B cell (primary cell): Measurements from ENCODE around the gene RTN4RL1. TPM values are rescaled to one million over a fixed set of nuclear protein-coding genes. Genes with fewer than 3 reads are reported as not detected.

Experiments used
- ATAC-seq: fragments of 200-7000 bp; cut with Tn5 transposase; one replicate; pipeline ENCODE4 v1.10.0; 2021; ENCODE audit warnings: low read depth, mild to moderate bottlenecking, moderate number of reproducible peaks, moderate library complexity
- CTCF ChIA-PET: fragments of 350-600 bp; sonication (Branson Sonifier 250); formaldehyde crosslinking; loops from one replicate; lab custom pipeline; 2021; ENCODE audit warnings: antibody characterized with exemption, inconsistent platforms; lab: Charles Lee
- POLR2A ChIA-PET: fragments of 350-600 bp; sonication (Branson Sonifier 250); formaldehyde crosslinking; loops from one replicate; lab custom pipeline; 2021; ENCODE audit warnings: antibody characterized with exemption; lab: Charles Lee
- DNase-seq: peaks from one replicate; pipeline ENCODE4 v3.0.0; 2013
- H2AFZ ChIP-seq: 2 replicates; pipeline ENCODE4 v1.6.1; 2012; ENCODE audit warnings: mild to moderate bottlenecking, low read depth, low read length; ENCODE audit not compliant: insufficient read depth, poor library complexity, severe bottlenecking
- H3K27ac ChIP-seq, 2 donors: 1 replicate in 1 of 2; 2 replicates in 1 of 2; pipeline ENCODE4 v1.5.1; 2012 to 2013; ENCODE audit warnings: low read length in 2 of 2, mild to moderate bottlenecking in 2 of 2, moderate library complexity in 1 of 2
- H3K27me3 ChIP-seq, 4 experiments: fragments of 200-600 bp in 1 of 4; sonication (generic) in 1 of 4; replicated peaks in 1 of 4; 1 replicate in 2 of 4; 2 replicates in 2 of 4; pipeline versions ENCODE4 v1.6.1 to v1.7.0; 2013 to 2016; ENCODE audit warnings: low read length in 3 of 4, mild to moderate bottlenecking in 2 of 4, mixed read lengths in 1 of 4, moderate library complexity in 1 of 4; ENCODE audit not compliant: insufficient read depth in 4 of 4, control insufficient read depth in 3 of 4; ENCODE audit errors: control extremely low read depth in 1 of 4
- H3K36me3 ChIP-seq, 2 experiments: replicated peaks in 1 of 2; 1 replicate in 1 of 2; 2 replicates in 1 of 2; pipeline versions ENCODE4 v1.6.1 to v1.7.1; 2013; ENCODE audit warnings: low read length in 1 of 2; ENCODE audit not compliant: insufficient read depth in 2 of 2, control insufficient read depth in 1 of 2; ENCODE audit errors: control extremely low read depth in 1 of 2, extremely low read depth in 1 of 2
- H3K4me1 ChIP-seq, 2 donors: fragments of 200-600 bp in 1 of 2; sonication (generic) in 1 of 2; 1 replicate in 1 of 2; 2 replicates in 1 of 2; pipeline versions ENCODE4 v1.5.1 to v1.6.1; 2013 to 2017; ENCODE audit warnings: low read length in 2 of 2; ENCODE audit not compliant: control insufficient read depth in 2 of 2, insufficient read depth in 2 of 2
- H3K4me2 ChIP-seq: replicated peaks from 2 replicates; pipeline ENCODE3; 2012; ENCODE audit warnings: mild to moderate bottlenecking, low read depth, low read length; ENCODE audit not compliant: poor library complexity, severe bottlenecking
- H3K4me3 ChIP-seq, 5 experiments: fragments of 200-600 bp in 1 of 5; sonication (generic) in 1 of 5; 1 replicate in 3 of 5; 2 replicates in 2 of 5; pipeline versions ENCODE4 v1.5.1 to v1.7.0; 2011 to 2016; ENCODE audit warnings: low read length in 4 of 5, mild to moderate bottlenecking in 4 of 5, low read depth in 2 of 5, control low read depth in 1 of 5, moderate library complexity in 1 of 5; ENCODE audit not compliant: insufficient read depth in 1 of 5; ENCODE audit errors: control extremely low read depth in 1 of 5, extremely low read depth in 1 of 5
- H3K79me2 ChIP-seq: fragments of 200-600 bp; sonication (generic); one replicate; pipeline ENCODE4 v1.6.0; 2016; ENCODE audit warnings: low read length; ENCODE audit not compliant: control insufficient read depth, insufficient read depth
- H3K9ac ChIP-seq: fragments of 200-600 bp; sonication (generic); 2 replicates; pipeline ENCODE4 v1.6.1; 2017; ENCODE audit warnings: mild to moderate bottlenecking, low read length, moderate library complexity
- H3K9me3 ChIP-seq, 3 donors: one replicate each; pipeline versions ENCODE4 v1.6.1 to v1.7.1; 2013; ENCODE audit warnings: low read length in 2 of 3; ENCODE audit not compliant: control insufficient read depth in 2 of 3, insufficient read depth in 1 of 3; ENCODE audit errors: control extremely low read depth in 1 of 3
- H4K20me1 ChIP-seq: 2 replicates; pipeline ENCODE4 v1.6.0; 2012; ENCODE audit warnings: mild to moderate bottlenecking, low read length; ENCODE audit not compliant: insufficient read depth, control insufficient read depth, poor library complexity, severe bottlenecking
- H3K27ac Mint-ChIP-seq: one replicate; pipeline ENCODE4 v1.8.0; 2021; ENCODE audit warnings: mixed read lengths
- H3K27me3 Mint-ChIP-seq: one replicate; pipeline ENCODE4 v1.8.0; 2021; ENCODE audit warnings: mixed read lengths
- H3K4me1 Mint-ChIP-seq: one replicate; pipeline ENCODE4 v1.8.0; 2021; ENCODE audit warnings: mixed read lengths
- H3K4me3 Mint-ChIP-seq: one replicate; pipeline ENCODE4 v1.8.0; 2021; ENCODE audit warnings: mixed read lengths
- H3K9me3 Mint-ChIP-seq: one replicate; pipeline ENCODE4 v1.8.0; 2022; ENCODE audit warnings: mixed read lengths; ENCODE audit not compliant: insufficient read depth
- EZH2 ChIP-seq: IDR thresholded peaks from 2 replicates; pipeline ENCODE4 v1.6.1; 2012; ENCODE audit warnings: borderline replicate concordance, low read depth, mild to moderate bottlenecking, moderate library complexity, low read length; ENCODE audit not compliant: insufficient read depth, poor library complexity, severe bottlenecking
- WGBS: methylation state at CpG from one replicate; pipeline ENCODE4 v1.1.5; 2013; ENCODE audit warnings: missing lambda C conversion rate; ENCODE audit not compliant: insufficient coverage; 5-methylcytosine and 5-hydroxymethylcytosine counted together
- intact Hi-C: fragments of 100-400 bp; cut with micrococcal nuclease; formaldehyde crosslinking; loops from one replicate; pipeline ENCODE4 v1.10.0; 2022
- polyA plus RNA-seq: library from polyadenylated mRNA; depleted of rRNA; stranded (reverse); fragments of >200 nt; gene quantifications from 2 replicates; pipeline ENCODE4 v1.2.3, GENCODE V29; 2012
- total RNA-seq, 2 donors: library from RNA; stranded (reverse); fragments of 120-200 nt in 1 of 2; gene quantifications; 1 replicate in 1 of 2; 2 replicates in 1 of 2; pipeline versions ENCODE4 v1.2.3 to v1.2.4, GENCODE V29; 2013 to 2022
- TF ChIP-seq, protein P1 (sequence below): fragments of 200-600 bp; IDR thresholded peaks from one replicate; pipeline ENCODE4 v1.8.0; 2022; ENCODE audit warnings: antibody characterized with exemption, mild to moderate bottlenecking

The RTN4RL1 gene
- total and polyA plus RNA-seq, 2 donors (not counting 1 experiment from before 2014, with no cell fraction given): 0.03 to 0.07 TPM

DNA sequence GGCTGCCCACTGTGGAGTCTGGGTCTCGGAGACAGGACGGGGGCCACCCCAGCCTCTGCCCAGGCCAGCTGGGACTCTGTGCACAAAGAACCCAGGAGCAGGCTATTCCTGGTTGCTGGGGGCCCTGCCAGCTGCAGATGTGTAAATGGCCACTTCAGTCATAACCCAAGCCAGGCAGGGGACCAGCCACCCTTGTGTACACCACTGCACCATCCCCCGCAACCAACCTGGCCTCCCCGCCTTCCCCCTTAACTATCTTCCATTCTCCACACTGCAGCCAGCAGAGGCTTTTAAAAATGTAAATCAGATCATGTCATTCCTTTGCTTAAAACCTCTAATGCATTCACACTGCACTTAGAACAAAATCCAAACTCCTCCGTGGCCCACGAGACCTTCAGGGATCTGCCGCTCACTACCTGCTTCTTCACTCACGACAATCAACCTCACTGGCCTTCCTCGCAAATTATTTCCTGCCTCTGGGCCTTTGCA lies 28.3 kb downstream of the RTN4RL1 start:
- H3K27me3 ChIP-seq: peaks cover 0 to 29% (median 7%) of the 10 kb centered on the region in 4 experiments

More for the DNA sequence above, 28.3 kb downstream of the RTN4RL1 start:
- POLR2A ChIA-PET: no interaction called here
- no peak overlapping the region for H3K27ac ChIP-seq
- 92% methylated on average over 9 of the region's 9 CpGs for WGBS
- Mint-ChIP-seq H3K4me1 (peaks cover 5% of the 10 kb centered on the region), H3K4me3 (no peak overlapping the region), H3K27me3 (peaks cover 35% of the 10 kb centered on the region), H3K9me3 (no peaks in the 10 kb centered on the region), H3K27ac (no peak overlapping the region)
- no peak overlapping the region for H3K4me3 ChIP-seq
- TF ChIP-seq EZH2: no peak
- TF ChIP-seq, protein P1, sequence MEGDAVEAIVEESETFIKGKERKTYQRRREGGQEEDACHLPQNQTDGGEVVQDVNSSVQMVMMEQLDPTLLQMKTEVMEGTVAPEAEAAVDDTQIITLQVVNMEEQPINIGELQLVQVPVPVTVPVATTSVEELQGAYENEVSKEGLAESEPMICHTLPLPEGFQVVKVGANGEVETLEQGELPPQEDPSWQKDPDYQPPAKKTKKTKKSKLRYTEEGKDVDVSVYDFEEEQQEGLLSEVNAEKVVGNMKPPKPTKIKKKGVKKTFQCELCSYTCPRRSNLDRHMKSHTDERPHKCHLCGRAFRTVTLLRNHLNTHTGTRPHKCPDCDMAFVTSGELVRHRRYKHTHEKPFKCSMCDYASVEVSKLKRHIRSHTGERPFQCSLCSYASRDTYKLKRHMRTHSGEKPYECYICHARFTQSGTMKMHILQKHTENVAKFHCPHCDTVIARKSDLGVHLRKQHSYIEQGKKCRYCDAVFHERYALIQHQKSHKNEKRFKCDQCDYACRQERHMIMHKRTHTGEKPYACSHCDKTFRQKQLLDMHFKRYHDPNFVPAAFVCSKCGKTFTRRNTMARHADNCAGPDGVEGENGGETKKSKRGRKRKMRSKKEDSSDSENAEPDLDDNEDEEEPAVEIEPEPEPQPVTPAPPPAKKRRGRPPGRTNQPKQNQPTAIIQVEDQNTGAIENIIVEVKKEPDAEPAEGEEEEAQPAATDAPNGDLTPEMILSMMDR: no peak
- CTCF ChIA-PET: no interaction called here
- H2AFZ ChIP-seq: no peak overlapping the region
- H4K20me1 ChIP-seq: no peaks in the 10 kb centered on the region
- no peaks in the 10 kb centered on the region for H3K4me1 ChIP-seq
- no peaks in the 10 kb centered on the region for H3K79me2 ChIP-seq
- H3K36me3 ChIP-seq: no peaks in the 10 kb centered on the region
- H3K4me2 ChIP-seq: no peak overlapping the region
- DNase-seq (no peak), ATAC-seq (no peak)
- H3K9me3 ChIP-seq: peaks cover 0 to 6% (median 0%) of the 10 kb centered on the region in 3 donors
- intact Hi-C loops: no loop called here
- H3K9ac ChIP-seq: no peak overlapping the region
